ENCODE data around the gene PRR27.
A peak's percentile ranks its signal among the peaks of the same experiment; 100 is the strongest.
"Not testable (repeated sequence)": the region's sequence is repeated elsewhere in the genome, so short reads cannot be mapped to it uniquely, and the experiment has no call there.

The PRR27 gene

GRCh38 chr4:70183168-70183939 is 29.3 kb downstream of the PRR27 start:
- peak; percentile 54 to 75 for DNase-seq
- TF ChIP-seq POLR2A (IDR thresholded peaks at IDR 0.05; ENCODE audit: low read length) (no peak), GATA1 (IDR thresholded peaks at IDR 0.05; ENCODE audit: low read depth, low read length) (no peak)

- DNase-seq: no peak
- TF ChIP-seq GATA1 (IDR thresholded peaks at IDR 0.05; ENCODE audit: low read depth, low read length): no peak
Observed at GRCh38 chr4:70183940-70184246, 29.9 kb downstream of the PRR27 start.

- TF ChIP-seq POLR2A (IDR thresholded peaks at IDR 0.05; ENCODE audit: low read length): no peak
- no peak for TF ChIP-seq GATA1 (IDR thresholded peaks at IDR 0.05; ENCODE audit: low read depth, low read length)
- DNase-seq: no peak
Observed at GRCh38 chr4:70187216-70187615, 33.2 kb downstream of the PRR27 start.

- no peak for DNase-seq
- TF ChIP-seq POLR2A (IDR thresholded peaks at IDR 0.05; ENCODE audit: low read length) (no peak), GATA1 (IDR thresholded peaks at IDR 0.05; ENCODE audit: low read depth, low read length) (no peak)
Observed at GRCh38 chr4:70190579-70190978, 36.5 kb downstream of the PRR27 start.

- no peak for DNase-seq
- no peak for TF ChIP-seq POLR2A (IDR thresholded peaks at IDR 0.05; ENCODE audit: low read length)
- no peak for TF ChIP-seq GATA1 (IDR thresholded peaks at IDR 0.05; ENCODE audit: low read depth, low read length)
Observed at GRCh38 chr4:70191647-70192046, 37.6 kb downstream of the PRR27 start.

GRCh38 chr4:70192895-70193294 is 38.9 kb downstream of the PRR27 start:
- no peak for DNase-seq
- TF ChIP-seq GATA1 (IDR thresholded peaks at IDR 0.05; ENCODE audit: low read depth, low read length) (no peak), POLR2A (IDR thresholded peaks at IDR 0.05; ENCODE audit: low read length) (no peak)

GRCh38 chr4:70195425-70195824 is 41.4 kb downstream of the PRR27 start, which contains the start of gene ODAM:
Gene ODAM (plus strand): TSS chr4:70195725. CDS start chr4:70196544, 819 bp downstream.
- TF ChIP-seq POLR2A (IDR thresholded peaks at IDR 0.05; ENCODE audit: low read length): no peak
- TF ChIP-seq GATA1 (IDR thresholded peaks at IDR 0.05; ENCODE audit: low read depth, low read length): no peak
- DNase-seq: no peak

- no peak for DNase-seq
- TF ChIP-seq GATA1 (IDR thresholded peaks at IDR 0.05; ENCODE audit: low read depth, low read length): no peak
- no peak for TF ChIP-seq POLR2A (IDR thresholded peaks at IDR 0.05; ENCODE audit: low read length)
Observed at GRCh38 chr4:70196857-70197256, 42.8 kb downstream of the PRR27 start.

- no peak for DNase-seq
- no peak for TF ChIP-seq POLR2A (IDR thresholded peaks at IDR 0.05; ENCODE audit: low read length)
Observed at GRCh38 chr4:70197842-70198241, 43.8 kb downstream of the PRR27 start.

GRCh38 chr4:70203601-70204000 is 49.6 kb downstream of the PRR27 start:
- DNase-seq: no peak
- TF ChIP-seq GATA1 (IDR thresholded peaks at IDR 0.05; ENCODE audit: low read depth, low read length) (no peak), POLR2A (IDR thresholded peaks at IDR 0.05; ENCODE audit: low read length) (no peak)

GRCh38 chr4:70212752-70213151 is 58.7 kb downstream of the PRR27 start:
- not testable (repeated sequence) for DNase-seq

Data from erythroblast (primary cell).